Fibroblast of lung (primary cell): ENCODE measurements around the gene MCF2L. TPM values are rescaled to one million over a fixed set of nuclear protein-coding genes. Genes with fewer than 3 reads are reported as not detected.

Experiments used
- DNase-seq, 2 donors: peaks; one replicate each; pipeline versions ENCODE4 v3.0.0 to v3.0.0-alpha.2; 2010; ENCODE audit warnings: low read depth in 2 of 2
- H2AFZ ChIP-seq: 2 replicates; pipeline ENCODE4 v1.5.1; 2012; ENCODE audit warnings: low read length, control low read depth, inconsistent platforms
- H3K27ac ChIP-seq: 2 replicates; pipeline ENCODE4 v1.5.1; 2011; ENCODE audit warnings: low read length, control low read depth; ENCODE audit not compliant: insufficient read depth
- H3K27me3 ChIP-seq: 2 replicates; pipeline ENCODE4 v1.5.1; 2011; ENCODE audit warnings: mild to moderate bottlenecking, low read length; ENCODE audit not compliant: control insufficient read depth, insufficient read depth
- H3K36me3 ChIP-seq: 2 replicates; pipeline ENCODE4 v1.5.1; 2011; ENCODE audit warnings: low read length; ENCODE audit not compliant: control insufficient read depth, insufficient read depth
- H3K4me1 ChIP-seq: 2 replicates; pipeline ENCODE4 v1.5.1; 2011; ENCODE audit warnings: low read length; ENCODE audit not compliant: control insufficient read depth, insufficient read depth; ENCODE audit errors: extremely low read depth
- H3K4me2 ChIP-seq: 2 replicates; pipeline ENCODE4 v1.5.1; 2011; ENCODE audit warnings: low read length, control low read depth; ENCODE audit not compliant: insufficient read depth; ENCODE audit errors: extremely low read depth
- H3K4me3 ChIP-seq, 4 experiments: fragments of 200-600 bp in 1 of 4; sonication (generic) in 1 of 4; replicated peaks in 1 of 4; 2 replicates each; pipeline ENCODE4 v1.5.1; 2011 to 2016; ENCODE audit warnings: low read length in 4 of 4, low read depth in 3 of 4, mild to moderate bottlenecking in 3 of 4, control low read depth in 2 of 4, inconsistent platforms in 1 of 4, mixed read lengths in 1 of 4; ENCODE audit not compliant: insufficient read depth in 1 of 4; ENCODE audit errors: control extremely low read depth in 1 of 4
- H3K79me2 ChIP-seq: 2 replicates; pipeline ENCODE4 v1.5.1; 2012; ENCODE audit warnings: mild to moderate bottlenecking, low read length, inconsistent platforms; ENCODE audit not compliant: control insufficient read depth, insufficient read depth
- H3K9ac ChIP-seq: 2 replicates; pipeline ENCODE4 v1.5.1; 2011; ENCODE audit warnings: mild to moderate bottlenecking, low read length, control low read depth; ENCODE audit not compliant: insufficient read depth
- H3K9me3 ChIP-seq: 2 replicates; pipeline ENCODE4 v1.5.1; 2012; ENCODE audit warnings: low read depth, low read length; ENCODE audit not compliant: control insufficient read depth, insufficient read depth
- H4K20me1 ChIP-seq: 2 replicates; pipeline ENCODE4 v1.5.1; 2011; ENCODE audit warnings: low read length; ENCODE audit not compliant: control insufficient read depth, insufficient read depth; ENCODE audit errors: extremely low read depth
- CTCF ChIP-seq, 2 donors: IDR thresholded peaks in 1 of 2; conservative IDR thresholded peaks in 1 of 2; 1 replicate in 1 of 2; 2 replicates in 1 of 2; pipeline ENCODE4 v1.5.1; 2011 to 2012; ENCODE audit warnings: low read length in 2 of 2, control low read depth in 1 of 2, inconsistent platforms in 1 of 2, low read depth in 1 of 2, mild to moderate bottlenecking in 1 of 2
- EZH2 ChIP-seq: IDR thresholded peaks from 2 replicates; pipeline ENCODE4 v1.5.1; 2012; ENCODE audit warnings: low read length, control low read depth, mild to moderate bottlenecking; ENCODE audit errors: missing control alignments
- polyA plus RNA-seq, 2 donors: library from polyadenylated mRNA; depleted of rRNA in 1 of 2; stranded (reverse) in 1 of 2; unstranded in 1 of 2; fragments of >200 nt; gene quantifications; 2 replicates each; pipeline ENCODE4 v1.2.1, GENCODE V29; 2011 to 2012; ENCODE audit warnings: missing spikeins in 1 of 2
- total RNA-seq: library from RNA; depleted of rRNA; stranded (reverse); fragments of >200 nt; gene quantifications from 2 replicates; pipeline ENCODE4 v1.2.1, GENCODE V29; 2014

MCF2L gene
- total and polyA plus RNA-seq, 2 donors (not counting 1 experiment from before 2014, with no cell fraction given), result 0.18 to 3.3 TPM

GRCh38 chr13:113065406-113066141, 96.6 kb downstream of the MCF2L start:
- H3K27ac ChIP-seq, result no peak overlapping the region
- no peaks in the 10 kb centered on the region for H3K9me3 ChIP-seq
- no peaks in the 10 kb centered on the region for H4K20me1 ChIP-seq
- no peaks in the 10 kb centered on the region for H3K36me3 ChIP-seq
- peak in 1 of 2 donors; percentile 22 for DNase-seq
- H3K4me3 ChIP-seq, result no peak overlapping the region
- H3K79me2 ChIP-seq, result no peaks in the 10 kb centered on the region
- H2AFZ ChIP-seq, result no peak overlapping the region
- TF ChIP-seq CTCF (conservative IDR thresholded peaks at IDR 0.05 in 1 of 2, IDR thresholded peaks at IDR 0.05 in 1 of 2; ENCODE audit: low read depth in 1 of 2, low read length in 2 of 2) (no peak), EZH2 (no peak)
- no peak overlapping the region for H3K4me2 ChIP-seq
- no peak overlapping the region for H3K9ac ChIP-seq
- H3K27me3 ChIP-seq, result no peaks in the 10 kb centered on the region
- no peaks in the 10 kb centered on the region for H3K4me1 ChIP-seq

- TF ChIP-seq EZH2, result no peak
- TF ChIP-seq CTCF (conservative IDR thresholded peaks at IDR 0.05 in 1 of 2, IDR thresholded peaks at IDR 0.05 in 1 of 2; ENCODE audit: low read depth in 1 of 2, low read length in 2 of 2), result no peak
- H3K27me3 ChIP-seq, result no peaks in the 10 kb centered on the region
- H3K4me2 ChIP-seq, result no peak overlapping the region
- H4K20me1 ChIP-seq, result no peaks in the 10 kb centered on the region
- no peak overlapping the region for H2AFZ ChIP-seq
- no peaks in the 10 kb centered on the region for H3K4me1 ChIP-seq
- no peaks in the 10 kb centered on the region for H3K79me2 ChIP-seq
- H3K27ac ChIP-seq, result no peak overlapping the region
- H3K9me3 ChIP-seq, result no peaks in the 10 kb centered on the region
- DNase-seq, result no peak
- no peak overlapping the region for H3K4me3 ChIP-seq
- no peaks in the 10 kb centered on the region for H3K36me3 ChIP-seq
- no peak overlapping the region for H3K9ac ChIP-seq
Measured at GRCh38 chr13:113066142-113066455, 97.1 kb downstream of the MCF2L start.

GRCh38 chr13:113066746-113067145, 97.7 kb downstream of the MCF2L start:
- no peak overlapping the region for H2AFZ ChIP-seq
- no peaks in the 10 kb centered on the region for H4K20me1 ChIP-seq
- H3K27ac ChIP-seq, result no peak overlapping the region
- H3K79me2 ChIP-seq, result no peaks in the 10 kb centered on the region
- H3K9me3 ChIP-seq, result no peaks in the 10 kb centered on the region
- H3K36me3 ChIP-seq, result no peaks in the 10 kb centered on the region
- TF ChIP-seq CTCF (conservative IDR thresholded peaks at IDR 0.05 in 1 of 2, IDR thresholded peaks at IDR 0.05 in 1 of 2; ENCODE audit: low read depth in 1 of 2, low read length in 2 of 2) (no peak), EZH2 (no peak)
- no peak overlapping the region for H3K4me3 ChIP-seq
- DNase-seq, result no peak
- H3K27me3 ChIP-seq, result no peaks in the 10 kb centered on the region
- no peak overlapping the region for H3K4me2 ChIP-seq
- no peak overlapping the region for H3K9ac ChIP-seq
- H3K4me1 ChIP-seq, result no peaks in the 10 kb centered on the region
